ENCODE results near the gene OR3A1. TPM values are rescaled to one million over a fixed set of nuclear protein-coding genes. Genes with fewer than 3 reads are reported as not detected.

The OR3A1 gene
- total RNA-seq, 2 experiments from 2014 or later = not detected

DNA sequence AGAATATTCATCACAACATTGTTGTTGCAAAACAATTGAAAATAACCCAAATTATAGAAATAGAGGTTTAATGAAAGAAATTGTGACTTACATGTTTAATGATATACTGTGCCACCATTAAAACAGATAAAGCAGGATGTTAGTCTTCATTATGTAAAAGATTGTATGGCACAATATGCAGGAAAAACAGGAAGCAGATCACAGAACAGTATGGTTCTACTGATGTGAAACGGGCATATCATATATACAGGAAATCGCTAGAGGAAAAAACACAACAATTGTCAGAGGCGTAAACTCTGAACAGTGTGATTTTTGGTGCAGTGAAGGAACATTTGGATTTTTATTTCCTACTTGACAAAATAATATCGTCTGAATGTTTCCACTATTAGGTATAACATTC is 22.0 kb downstream of the OR3A1 start:
- TF ChIP-seq CTCF (conservative IDR thresholded peaks at IDR 0.05; ENCODE audit: low read length) (no peak), EZH2phosphoT487 (IDR thresholded peaks at IDR 0.05; ENCODE audit: borderline replicate concordance, low read depth, low read length) (no peak)
- DNase-seq (ENCODE audit: low spot score) = no peak
- no peaks in the 10 kb centered on the region for H3K36me3 ChIP-seq (ENCODE audit: insufficient read depth, low read length)
- intact Hi-C loops (cut with micrococcal nuclease; ENCODE audit: unreplicated experiment) = no loop called here
- no peaks in the 10 kb centered on the region for H3K4me1 ChIP-seq (ENCODE audit: insufficient read depth, low read length, poor library complexity, severe bottlenecking)
- H3K79me2 ChIP-seq (ENCODE audit: insufficient read depth, low read depth, low read length) = no peaks in the 10 kb centered on the region
- H3K9me2 ChIP-seq (ENCODE audit: insufficient read depth, low read length) = no peaks in the 10 kb centered on the region
- H3K4me2 ChIP-seq (ENCODE audit: low read length) = no peak overlapping the region
- POLR2A ChIA-PET = no interaction called here
- CTCF ChIA-PET (ENCODE audit: unreplicated experiment) = no interaction called here
- peaks cover 3% of the 10 kb centered on the region; the same call in 1 of the 2 replicates for H3K9me3 ChIP-seq (ENCODE audit: low read length)
- H4K20me1 ChIP-seq (ENCODE audit: insufficient read depth, low read length) = no peaks in the 10 kb centered on the region
- BruUV-seq (replicated peaks) = no TSS peak
- H3K27ac ChIP-seq (ENCODE audit: low read depth, low read length, poor library complexity, severe bottlenecking) = no peak overlapping the region
- H2AFZ ChIP-seq (ENCODE audit: low read length) = no peak overlapping the region
- H3K4me3 ChIP-seq (ENCODE audit: low read depth, low read length, poor library complexity, severe bottlenecking) = no peak overlapping the region

GRCh38 chr17:3271072-3271848 is 26.9 kb downstream of the OR3A1 start:
- no peak overlapping the region for H3K27ac ChIP-seq (ENCODE audit: low read depth, low read length, poor library complexity, severe bottlenecking)
- BruUV-seq (replicated peaks) = no TSS peak
- H4K20me1 ChIP-seq (ENCODE audit: insufficient read depth, low read length) = no peaks in the 10 kb centered on the region
- intact Hi-C loops (cut with micrococcal nuclease; ENCODE audit: unreplicated experiment) = no loop called here
- H3K4me1 ChIP-seq (ENCODE audit: insufficient read depth, low read length, poor library complexity, severe bottlenecking) = no peaks in the 10 kb centered on the region
- H3K9me2 ChIP-seq (ENCODE audit: insufficient read depth, low read length) = no peaks in the 10 kb centered on the region
- no peak for DNase-seq (ENCODE audit: low spot score)
- H3K36me3 ChIP-seq (ENCODE audit: insufficient read depth, low read length) = no peaks in the 10 kb centered on the region
- CTCF ChIA-PET (ENCODE audit: unreplicated experiment) = no interaction called here
- H3K4me2 ChIP-seq (ENCODE audit: low read length) = no peak overlapping the region
- H3K79me2 ChIP-seq (ENCODE audit: insufficient read depth, low read depth, low read length) = no peaks in the 10 kb centered on the region
- no peak overlapping the region for H3K4me3 ChIP-seq (ENCODE audit: low read depth, low read length, poor library complexity, severe bottlenecking)
- POLR2A ChIA-PET = no interaction called here
- TF ChIP-seq EZH2phosphoT487 (IDR thresholded peaks at IDR 0.05; ENCODE audit: borderline replicate concordance, low read depth, low read length) = no peak
- no peak for TF ChIP-seq CTCF (conservative IDR thresholded peaks at IDR 0.05; ENCODE audit: low read length)
- H2AFZ ChIP-seq (ENCODE audit: low read length) = 0 out of 2 replicates have a peak overlapping the region, but pooled peaks have one; percentile 17
- H3K9me3 ChIP-seq (ENCODE audit: low read length) = peaks cover 8% of the 10 kb centered on the region; the same call in 1 of the 2 replicates

DNA sequence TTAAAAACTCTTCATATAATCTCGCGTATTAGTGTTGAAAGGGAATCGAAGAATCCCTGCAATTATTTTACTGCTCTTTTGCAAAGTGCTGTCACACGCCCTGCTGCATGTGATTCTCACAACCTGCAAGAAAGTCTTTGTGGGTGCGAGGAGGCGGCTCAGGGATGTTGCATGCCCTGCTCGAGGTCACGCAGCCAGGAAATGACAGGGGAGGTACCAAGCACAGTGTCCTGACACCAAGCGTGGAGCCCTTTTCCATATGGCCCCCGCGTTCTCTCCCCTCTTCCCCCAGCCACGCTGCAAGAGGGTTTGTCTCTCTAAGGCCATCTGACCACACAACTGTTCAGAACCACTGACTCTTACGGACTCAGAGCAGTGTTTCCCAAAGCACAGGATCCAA is 37.6 kb downstream of the OR3A1 start:
- Histone ChIP-seq H3K4me1 (ENCODE audit: insufficient read depth, low read length, poor library complexity, severe bottlenecking) (no peaks in the 10 kb centered on the region), H3K79me2 (ENCODE audit: insufficient read depth, low read depth, low read length) (no peaks in the 10 kb centered on the region), H3K9me2 (ENCODE audit: insufficient read depth, low read length) (no peaks in the 10 kb centered on the region), H3K36me3 (ENCODE audit: insufficient read depth, low read length) (no peaks in the 10 kb centered on the region), H3K4me3 (ENCODE audit: low read depth, low read length, poor library complexity, severe bottlenecking) (no peak overlapping the region), H3K4me2 (ENCODE audit: low read length) (no peak overlapping the region), H3K9me3 (ENCODE audit: low read length) (no peaks in the 10 kb centered on the region), H3K27ac (ENCODE audit: low read depth, low read length, poor library complexity, severe bottlenecking) (no peak overlapping the region), H4K20me1 (ENCODE audit: insufficient read depth, low read length) (no peaks in the 10 kb centered on the region), H2AFZ (ENCODE audit: low read length) (no peak overlapping the region)
- CTCF ChIA-PET (ENCODE audit: unreplicated experiment) = no interaction called here
- intact Hi-C loops (cut with micrococcal nuclease; ENCODE audit: unreplicated experiment) = no loop called here
- DNase-seq (ENCODE audit: low spot score) = no peak
- no TSS peak for BruUV-seq (replicated peaks)
- POLR2A ChIA-PET = no interaction called here
- TF ChIP-seq CTCF (conservative IDR thresholded peaks at IDR 0.05; ENCODE audit: low read length) (no peak), EZH2phosphoT487 (IDR thresholded peaks at IDR 0.05; ENCODE audit: borderline replicate concordance, low read depth, low read length) (no peak)

All from OCI-LY7 (cell line).